A549 (cell line): Measurements from ENCODE around the gene SANBR. TPM values are rescaled to one million over a fixed set of nuclear protein-coding genes. Genes with fewer than 3 reads are reported as not detected.

Source experiments
- ATAC-seq, 2 experiments: fragments of 200-7000 bp in 1 of 2; fragments of >200 bp in 1 of 2; cut with Nextera tagmentation in 1 of 2; cut with Tn5 transposase in 1 of 2; 3 replicates each; pipeline versions ENCODE4 v1.8.0 to v1.9.1; 2018 to 2020; ENCODE audit warnings: mild to moderate bottlenecking in 1 of 2, moderate library complexity in 1 of 2
- CTCF ChIA-PET: fragments of 300-600 bp; sonication (Branson Sonifier 250); formaldehyde crosslinking; extraction: SDS; loops from one replicate; lab custom pipeline; 2021; ENCODE audit warnings: antibody characterized with exemption, inconsistent platforms; lab: Yijun Ruan, JAX
- POLR2A ChIA-PET: fragments of 350-600 bp; formaldehyde crosslinking; extraction: SDS; loops from one replicate; lab custom pipeline; 2021; ENCODE audit warnings: antibody characterized with exemption, inconsistent platforms; lab: Yijun Ruan, JAX
- DNase-seq, 2 experiments: peaks; one replicate each; pipeline versions ENCODE4 v3.0.0 to v3.0.0-alpha.2; 2011 to 2016; ENCODE audit warnings: low read depth in 1 of 2, low spot score in 1 of 2
- FAIRE-seq: peaks from 2 replicates; lab custom pipeline; 2011; peaks lifted over from hg19 to GRCh38; lab: Jason Lieb, UNC
- H3K27ac ChIP-seq, 2 experiments: fragments of >200 bp; sonication (Bioruptor Twin); formaldehyde crosslinking; 3 replicates each; pipeline ENCODE4 v1.5.1; 2016 to 2017
- H3K4me1 ChIP-seq: fragments of >200 bp; sonication (Bioruptor Twin); formaldehyde crosslinking; 3 replicates; pipeline ENCODE4 v1.6.1; 2016
- H3K4me2 ChIP-seq: fragments of >200 bp; sonication (Bioruptor Twin); formaldehyde crosslinking; 3 replicates; pipeline ENCODE4 v1.6.1; 2016
- H3K4me3 ChIP-seq: fragments of >200 bp; sonication (Bioruptor Twin); formaldehyde crosslinking; 3 replicates; pipeline ENCODE4 v1.5.1; 2016
- H3K9me3 ChIP-seq: fragments of >200 bp; sonication (Bioruptor Twin); formaldehyde crosslinking; 3 replicates; pipeline ENCODE4 v1.6.1; 2016
- BCL3 ChIP-seq: fragments of >200 bp; sonication (Bioruptor Twin); formaldehyde crosslinking; IDR thresholded peaks from 3 replicates; pipeline ENCODE4 v1.6.1; 2016
- BHLHE40 ChIP-seq: IDR thresholded peaks from 2 replicates; pipeline ENCODE4 v1.6.1; 2012; ENCODE audit warnings: low read depth, low read length, inconsistent platforms
- CHD2 ChIP-seq: fragments of 150-350 bp; IDR thresholded peaks from 2 replicates; pipeline ENCODE4 v1.6.1; 2014; ENCODE audit warnings: low read length; ENCODE audit not compliant: partially characterized antibody
- EP300 ChIP-seq, 2 experiments: fragments of >200 bp; sonication (Bioruptor Twin); formaldehyde crosslinking; IDR thresholded peaks; 2 replicates in 1 of 2; 3 replicates in 1 of 2; pipeline ENCODE4 v1.6.1; 2016 to 2017
- FOSL2 ChIP-seq, 2 experiments: fragments of 450-650 bp in 1 of 2; fragments of >200 bp in 1 of 2; sonication (Bioruptor Twin) in 1 of 2; formaldehyde crosslinking; IDR thresholded peaks; 2 replicates each; pipeline versions ENCODE4 v1.5.0 to v1.6.1; 2016 to 2020; ENCODE audit warnings: mild to moderate bottlenecking in 1 of 2, moderate library complexity in 1 of 2
- GATA3 ChIP-seq: IDR thresholded peaks from 2 replicates; pipeline ENCODE4 v1.6.1; 2012; ENCODE audit warnings: borderline replicate concordance
- HEYL ChIP-seq: fragments of 250-450 bp; sonication (Bioruptor Pico); IDR thresholded peaks from 2 replicates; pipeline ENCODE4 v1.8.0; 2021; ENCODE audit warnings: mild to moderate bottlenecking, moderate library complexity
- HOXA7 ChIP-seq: fragments of 250-450 bp; sonication (Bioruptor Pico); IDR thresholded peaks from 2 replicates; pipeline ENCODE4 v1.5.0; 2020; ENCODE audit warnings: mild to moderate bottlenecking, moderate library complexity
- JUN ChIP-seq, 2 experiments: fragments of >200 bp; sonication (Bioruptor Twin); formaldehyde crosslinking; IDR thresholded peaks; 2 replicates in 1 of 2; 3 replicates in 1 of 2; pipeline ENCODE4 v1.6.1; 2016 to 2017
- KDM1A ChIP-seq: fragments of 200-600 bp; sonication (generic); IDR thresholded peaks from 2 replicates; pipeline ENCODE4 v1.6.1; 2016; ENCODE audit warnings: low read depth, mild to moderate bottlenecking
- MAFK ChIP-seq: fragments of 450-650 bp; IDR thresholded peaks from 2 replicates; pipeline ENCODE4 v1.6.1; 2014; ENCODE audit not compliant: partially characterized antibody
- MAZ ChIP-seq: fragments of 150-350 bp; IDR thresholded peaks from 2 replicates; pipeline ENCODE4 v1.6.1; 2014; ENCODE audit warnings: antibody characterized with exemption, low read depth, low read length, borderline replicate concordance
- RAD21 ChIP-seq, 2 experiments: fragments of >200 bp in 1 of 2; sonication (Bioruptor Twin) in 1 of 2; formaldehyde crosslinking in 1 of 2; IDR thresholded peaks in 1 of 2; conservative IDR thresholded peaks in 1 of 2; 2 replicates in 1 of 2; 3 replicates in 1 of 2; pipeline ENCODE4 v1.6.1; 2012 to 2018; ENCODE audit warnings: inconsistent platforms in 1 of 2
- RCOR1 ChIP-seq: fragments of 150-350 bp; IDR thresholded peaks from 2 replicates; pipeline ENCODE4 v1.6.1; 2014; ENCODE audit warnings: antibody characterized with exemption, low read length, low read depth
- RFX5 ChIP-seq: fragments of 450-650 bp; IDR thresholded peaks from 2 replicates; pipeline ENCODE4 v1.7.1; 2014; ENCODE audit warnings: antibody characterized with exemption, mild to moderate bottlenecking, moderate library complexity
- SREBF2 ChIP-seq: fragments of 450-650 bp; IDR thresholded peaks from 2 replicates; pipeline ENCODE4 v1.6.1; 2014; ENCODE audit warnings: mild to moderate bottlenecking, moderate library complexity
- TP53 ChIP-seq: fragments of 250-450 bp; sonication (Bioruptor Pico); IDR thresholded peaks from 2 replicates; pipeline ENCODE4 v1.5.0; 2021; ENCODE audit warnings: mild to moderate bottlenecking, moderate library complexity
- ZFP36 ChIP-seq: fragments of 450-650 bp; IDR thresholded peaks from 2 replicates; pipeline ENCODE4 v1.6.1; 2014; ENCODE audit warnings: borderline replicate concordance; ENCODE audit not compliant: partially characterized antibody
- ZNF302 ChIP-seq: fragments of 250-450 bp; sonication (Bioruptor Pico); IDR thresholded peaks from 2 replicates; pipeline ENCODE4 v1.9.0; 2021; ENCODE audit warnings: inconsistent platforms, mild to moderate bottlenecking, moderate library complexity
- WGBS: methylation state at CpG from one replicate; pipeline ENCODE4 v1.1.6; 2017; ENCODE audit errors: missing lambda C conversion rate; 5-methylcytosine and 5-hydroxymethylcytosine counted together
- polyA plus RNA-seq, 4 experiments: library from polyadenylated mRNA; depleted of rRNA in 3 of 4; stranded (reverse); fragments of >200 nt; fragmentation: RNase III in 1 of 4; extraction: RNeasy Plus Mini Kit Qiagen cat#74134 plus additional on column Dnase treatment in 1 of 4; gene quantifications; 2 replicates in 3 of 4; 3 replicates in 1 of 4; pipeline ENCODE4 v1.2.3, GENCODE V29; 2011 to 2017
- TF ChIP-seq, protein P1 (sequence below): IDR thresholded peaks from 2 replicates; pipeline ENCODE4 v1.6.1; 2012; ENCODE audit warnings: low read depth, borderline replicate concordance
- TF ChIP-seq, protein P2 (sequence below): fragments of 250-450 bp; sonication (Bioruptor Pico); IDR thresholded peaks from 2 replicates; pipeline ENCODE4 v1.5.0; 2020; ENCODE audit warnings: low read depth, mild to moderate bottlenecking, moderate library complexity
- TF ChIP-seq, protein P3 (sequence below): fragments of 200-600 bp; sonication (generic); IDR thresholded peaks from 2 replicates; pipeline ENCODE4 v1.6.1; 2016; ENCODE audit warnings: antibody characterized with exemption, mild to moderate bottlenecking, moderate library complexity
- TF ChIP-seq, protein P4 (sequence below): fragments of 150-350 bp; IDR thresholded peaks from 2 replicates; pipeline ENCODE4 v1.6.1; 2014; ENCODE audit warnings: low read depth, mild to moderate bottlenecking, low read length

The SANBR gene
- polyA plus RNA-seq, 2 of the 4 experiments (the other 2 are of a cell fraction) = 17.1 to 31.6 TPM

DNA sequence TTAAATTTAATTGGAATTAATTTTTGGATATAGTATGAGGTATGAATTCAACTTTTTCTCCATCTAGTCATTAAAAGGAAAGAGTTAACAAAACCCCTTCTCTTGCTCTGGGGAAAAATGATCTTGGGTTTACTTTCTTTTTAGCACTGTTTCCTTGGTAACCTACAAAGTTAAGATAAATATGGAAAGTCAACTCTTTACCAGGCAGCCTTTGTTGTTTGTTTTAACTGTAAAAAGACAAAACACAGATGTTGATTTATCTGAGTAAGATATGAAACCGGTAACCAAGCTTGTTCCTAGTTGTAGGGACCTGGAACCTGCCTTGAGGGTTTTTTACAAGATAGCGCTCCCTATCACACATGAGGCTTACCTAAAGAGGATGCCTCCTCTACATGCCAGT, 10.1 kb upstream of the SANBR start:
- WGBS = 45% methylated on average over 2 of the region's 2 CpGs
- no peaks in the 10 kb centered on the region for H3K9me3 ChIP-seq
- FAIRE-seq = peak; percentile 18
- TF ChIP-seq, protein P1, sequence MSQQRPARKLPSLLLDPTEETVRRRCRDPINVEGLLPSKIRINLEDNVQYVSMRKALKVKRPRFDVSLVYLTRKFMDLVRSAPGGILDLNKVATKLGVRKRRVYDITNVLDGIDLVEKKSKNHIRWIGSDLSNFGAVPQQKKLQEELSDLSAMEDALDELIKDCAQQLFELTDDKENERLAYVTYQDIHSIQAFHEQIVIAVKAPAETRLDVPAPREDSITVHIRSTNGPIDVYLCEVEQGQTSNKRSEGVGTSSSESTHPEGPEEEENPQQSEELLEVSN = no peak
- TF ChIP-seq, protein P2, sequence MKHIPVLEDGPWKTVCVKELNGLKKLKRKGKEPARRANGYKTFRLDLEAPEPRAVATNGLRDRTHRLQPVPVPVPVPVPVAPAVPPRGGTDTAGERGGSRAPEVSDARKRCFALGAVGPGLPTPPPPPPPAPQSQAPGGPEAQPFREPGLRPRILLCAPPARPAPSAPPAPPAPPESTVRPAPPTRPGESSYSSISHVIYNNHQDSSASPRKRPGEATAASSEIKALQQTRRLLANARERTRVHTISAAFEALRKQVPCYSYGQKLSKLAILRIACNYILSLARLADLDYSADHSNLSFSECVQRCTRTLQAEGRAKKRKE (CRISPR knock-in tag) = no peak
- no peak for TF ChIP-seq MAZ
- TF ChIP-seq ZNF302 (CRISPR knock-in tag) = no peak
- TF ChIP-seq MAFK = no peak
- no peak for TF ChIP-seq SREBF2
- TF ChIP-seq ZFP36 = no peak
- no peak for TF ChIP-seq GATA3
- no peak for TF ChIP-seq HEYL (CRISPR knock-in tag)
- no peak for TF ChIP-seq RAD21 (conservative IDR thresholded peaks at IDR 0.05 in 1 of 2, IDR thresholded peaks at IDR 0.05 in 1 of 2)
- no peak for TF ChIP-seq JUN (IDR thresholded peaks at IDR 0.05)
- TF ChIP-seq FOSL2 (IDR thresholded peaks at IDR 0.05) = no peak
- TF ChIP-seq FOSL2 (CRISPR knock-in tag; IDR thresholded peaks at IDR 0.05) = no peak
- TF ChIP-seq BCL3 = no peak
- TF ChIP-seq, all 56 proteins: peak for 0
- Histone ChIP-seq H3K4me1 (no peaks in the 10 kb centered on the region), H3K4me2 (no peak overlapping the region), H3K27ac (no peak overlapping the region), H3K4me3 (no peak overlapping the region)
- ChIA-PET POLR2A (no interaction called here), CTCF (no interaction called here)
- peak in 1 of 2 experiments; percentile 33; a peak in 3 of 6 replicates for ATAC-seq
- DNase-seq = peak in 1 of 2 experiments; percentile 36

DNA sequence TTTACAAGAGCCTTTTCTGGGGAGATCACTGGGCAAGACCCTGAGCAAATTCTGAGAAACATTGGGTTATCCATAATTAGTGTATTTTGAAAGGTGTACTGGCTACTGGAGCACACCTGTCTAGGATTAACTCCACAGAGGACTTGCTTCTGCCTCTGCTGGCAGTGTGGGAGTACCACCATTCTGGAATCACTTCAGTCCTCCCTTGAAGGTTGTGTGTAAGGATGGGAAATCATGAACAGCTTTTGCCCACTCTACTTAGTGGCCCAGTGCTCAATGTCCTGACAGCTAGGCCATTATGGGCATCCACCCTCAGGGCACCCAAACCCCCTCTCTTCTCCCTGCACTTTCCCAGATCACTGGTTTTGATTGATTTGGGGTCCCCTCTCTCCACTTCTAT, 8.1 kb upstream of the SANBR start:
- CTCF ChIA-PET = no interaction called here
- FAIRE-seq (no peak), ATAC-seq (peak; percentile 30 to 58; a peak in 3 of 6 replicates), DNase-seq (no peak)
- H3K4me3 ChIP-seq = no peak overlapping the region
- H3K4me2 ChIP-seq = no peak overlapping the region
- H3K27ac ChIP-seq = no peak overlapping the region
- H3K4me1 ChIP-seq = no peaks in the 10 kb centered on the region
- POLR2A ChIA-PET = no interaction called here
- H3K9me3 ChIP-seq = no peaks in the 10 kb centered on the region
- TF ChIP-seq BHLHE40 (no peak), HOXA7 (CRISPR knock-in tag) (no peak), RCOR1 (no peak), EP300 (IDR thresholded peaks at IDR 0.05) (no peak), RFX5 (no peak), TP53 (CRISPR knock-in tag) (no peak), MAFK (no peak), CHD2 (no peak), ZNF302 (CRISPR knock-in tag) (no peak), KDM1A (no peak), GATA3 (no peak)
- TF ChIP-seq, protein P3, sequence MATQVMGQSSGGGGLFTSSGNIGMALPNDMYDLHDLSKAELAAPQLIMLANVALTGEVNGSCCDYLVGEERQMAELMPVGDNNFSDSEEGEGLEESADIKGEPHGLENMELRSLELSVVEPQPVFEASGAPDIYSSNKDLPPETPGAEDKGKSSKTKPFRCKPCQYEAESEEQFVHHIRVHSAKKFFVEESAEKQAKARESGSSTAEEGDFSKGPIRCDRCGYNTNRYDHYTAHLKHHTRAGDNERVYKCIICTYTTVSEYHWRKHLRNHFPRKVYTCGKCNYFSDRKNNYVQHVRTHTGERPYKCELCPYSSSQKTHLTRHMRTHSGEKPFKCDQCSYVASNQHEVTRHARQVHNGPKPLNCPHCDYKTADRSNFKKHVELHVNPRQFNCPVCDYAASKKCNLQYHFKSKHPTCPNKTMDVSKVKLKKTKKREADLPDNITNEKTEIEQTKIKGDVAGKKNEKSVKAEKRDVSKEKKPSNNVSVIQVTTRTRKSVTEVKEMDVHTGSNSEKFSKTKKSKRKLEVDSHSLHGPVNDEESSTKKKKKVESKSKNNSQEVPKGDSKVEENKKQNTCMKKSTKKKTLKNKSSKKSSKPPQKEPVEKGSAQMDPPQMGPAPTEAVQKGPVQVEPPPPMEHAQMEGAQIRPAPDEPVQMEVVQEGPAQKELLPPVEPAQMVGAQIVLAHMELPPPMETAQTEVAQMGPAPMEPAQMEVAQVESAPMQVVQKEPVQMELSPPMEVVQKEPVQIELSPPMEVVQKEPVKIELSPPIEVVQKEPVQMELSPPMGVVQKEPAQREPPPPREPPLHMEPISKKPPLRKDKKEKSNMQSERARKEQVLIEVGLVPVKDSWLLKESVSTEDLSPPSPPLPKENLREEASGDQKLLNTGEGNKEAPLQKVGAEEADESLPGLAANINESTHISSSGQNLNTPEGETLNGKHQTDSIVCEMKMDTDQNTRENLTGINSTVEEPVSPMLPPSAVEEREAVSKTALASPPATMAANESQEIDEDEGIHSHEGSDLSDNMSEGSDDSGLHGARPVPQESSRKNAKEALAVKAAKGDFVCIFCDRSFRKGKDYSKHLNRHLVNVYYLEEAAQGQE = no peak
- TF ChIP-seq, protein P4, sequence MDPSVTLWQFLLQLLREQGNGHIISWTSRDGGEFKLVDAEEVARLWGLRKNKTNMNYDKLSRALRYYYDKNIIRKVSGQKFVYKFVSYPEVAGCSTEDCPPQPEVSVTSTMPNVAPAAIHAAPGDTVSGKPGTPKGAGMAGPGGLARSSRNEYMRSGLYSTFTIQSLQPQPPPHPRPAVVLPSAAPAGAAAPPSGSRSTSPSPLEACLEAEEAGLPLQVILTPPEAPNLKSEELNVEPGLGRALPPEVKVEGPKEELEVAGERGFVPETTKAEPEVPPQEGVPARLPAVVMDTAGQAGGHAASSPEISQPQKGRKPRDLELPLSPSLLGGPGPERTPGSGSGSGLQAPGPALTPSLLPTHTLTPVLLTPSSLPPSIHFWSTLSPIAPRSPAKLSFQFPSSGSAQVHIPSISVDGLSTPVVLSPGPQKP = no peak
